GM19025 (cell line): ENCODE data around the gene SAMSN1.
"Not testable (repeated sequence)": the region's sequence is repeated elsewhere in the genome, so short reads cannot be mapped to it uniquely, and the experiment has no call there.

Experiments used
- ATAC-seq: cut with Tn5 transposase; IDR thresholded peaks from one replicate; pipeline ENCODE4 v1.9.1; 2021; ENCODE audit warnings: mild to moderate bottlenecking, low read depth, moderate library complexity; ENCODE audit not compliant: unreplicated experiment

SAMSN1 gene

GRCh38 chr21:14533499-14534428, 12.4 kb downstream of the SAMSN1 start:
- ATAC-seq: peak; percentile 73

GRCh38 chr21:14531757-14532316, 14.3 kb downstream of the SAMSN1 start:
- ATAC-seq: no peak

GRCh38 chr21:14530592-14530991, 15.5 kb downstream of the SAMSN1 start:
- ATAC-seq: no peak

- no peak for ATAC-seq
These were observed 17.3 kb downstream of the SAMSN1 start for GRCh38 chr21:14528815-14529214.

GRCh38 chr21:14527696-14528652, 18.1 kb downstream of the SAMSN1 start:
- ATAC-seq: no peak

- no peak for ATAC-seq
These were observed 19.0 kb downstream of the SAMSN1 start for GRCh38 chr21:14526836-14527695.

GRCh38 chr21:14526199-14526598, 19.9 kb downstream of the SAMSN1 start:
- ATAC-seq: no peak

- ATAC-seq: peak; percentile 84
These were observed 22.9 kb downstream of the SAMSN1 start for GRCh38 chr21:14523234-14523633.

GRCh38 chr21:14522736-14523135, 23.4 kb downstream of the SAMSN1 start:
- ATAC-seq: no peak

GRCh38 chr21:14520535-14520934, 25.6 kb downstream of the SAMSN1 start:
- ATAC-seq: no peak

GRCh38 chr21:14519000-14519399, 27.1 kb downstream of the SAMSN1 start:
- ATAC-seq: no peak

GRCh38 chr21:14513804-14514203, 32.3 kb downstream of the SAMSN1 start:
- ATAC-seq: no peak

GRCh38 chr21:14506859-14507457, 39.2 kb downstream of the SAMSN1 start:
- not testable (repeated sequence) for ATAC-seq

GRCh38 chr21:14500873-14501272, 45.2 kb downstream of the SAMSN1 start:
- no peak for ATAC-seq

- ATAC-seq: no peak
These were observed 46.8 kb downstream of the SAMSN1 start for GRCh38 chr21:14499316-14499715.

- ATAC-seq: no peak
These were observed 48.3 kb downstream of the SAMSN1 start for GRCh38 chr21:14497825-14498224.

- ATAC-seq: no peak
These were observed 51.0 kb downstream of the SAMSN1 start for GRCh38 chr21:14495075-14495474.

GRCh38 chr21:14494181-14494580, 51.9 kb downstream of the SAMSN1 start:
- ATAC-seq: not testable (repeated sequence)

- no peak for ATAC-seq
These were observed 52.4 kb downstream of the SAMSN1 start for GRCh38 chr21:14493731-14494130.
